Measurements from ENCODE around the gene CCDC198. TPM values are rescaled to one million over a fixed set of nuclear protein-coding genes. Genes with fewer than 3 reads are reported as not detected.

The CCDC198 gene
- total and polyA plus RNA-seq, 2 donors (not counting 3 experiments of a cell fraction or from before 2014, with no cell fraction given) = not detected

- H3K9ac ChIP-seq (replicated peaks; ENCODE audit: extremely low read depth, insufficient read depth, low read length) = no peak overlapping the region
- TF ChIP-seq JUN (IDR thresholded peaks at IDR 0.05; ENCODE audit: borderline replicate concordance, insufficient read depth, insufficient read length, low read depth) (no peak), GATA2 (IDR thresholded peaks at IDR 0.05; ENCODE audit: insufficient read depth, insufficient read length, low read depth, low read length) (no peak), EZH2 (IDR thresholded peaks at IDR 0.05; ENCODE audit: borderline replicate concordance, low read depth, low read length, severe bottlenecking) (no peak), POLR2A (IDR thresholded peaks at IDR 0.05; ENCODE audit: low read depth, low read length) (no peak), MYC (IDR thresholded peaks at IDR 0.05; ENCODE audit: low read depth, low read length) (no peak), POLR2AphosphoS5 (IDR thresholded peaks at IDR 0.05; ENCODE audit: insufficient read depth, low read depth, low read length) (no peak), MAX (IDR thresholded peaks at IDR 0.05; ENCODE audit: insufficient read depth, insufficient read length) (no peak), FOS (IDR thresholded peaks at IDR 0.05; ENCODE audit: borderline replicate concordance, insufficient read depth, low read length) (no peak), CTCF (IDR thresholded peaks at IDR 0.05; ENCODE audit: extremely low read depth in 1 of 2, insufficient read depth in 1 of 2, low read depth in 1 of 2, low read length in 2 of 2) (no peak)
- ChIA-PET CTCF (interaction anchor here (0.7 kb wide), 1 partner anchor 594 kb away, joined by 3 read pairs; no protein-coding TSS in a partner anchor), POLR2A (no interaction called here)
- BruUV-seq (replicated peaks) = no TSS peak
- H4K20me1 ChIP-seq (replicated peaks; ENCODE audit: control insufficient read depth, extremely low read depth, insufficient read depth, low read length) = no peaks in the 10 kb centered on the region
- H3K4me3 ChIP-seq (replicated peaks in 1 of 3; ENCODE audit: insufficient read depth in 1 of 3, low read depth in 1 of 3, low read length in 3 of 3) = no peak overlapping the region
- no peaks in the 10 kb centered on the region for H3K9me1 ChIP-seq (replicated peaks; ENCODE audit: control insufficient read depth, extremely low read depth, insufficient read depth, low read length)
- H3K79me2 ChIP-seq (ENCODE audit: control insufficient read depth, insufficient read depth, low read length) = no peaks in the 10 kb centered on the region
- no peaks in the 10 kb centered on the region for H3K4me1 ChIP-seq (ENCODE audit: control insufficient read depth, extremely low read depth, insufficient read depth, low read length)
- no peaks in the 10 kb centered on the region for H3K36me3 ChIP-seq (ENCODE audit: control insufficient read depth in 2 of 2, extremely low read depth in 1 of 2, insufficient read depth in 2 of 2, low read length in 2 of 2)
- FAIRE-seq = no peak
- no peaks in the 10 kb centered on the region for H3K9me3 ChIP-seq (replicated peaks; ENCODE audit: control insufficient read depth, insufficient read depth, low read length)
- intact Hi-C loops (cut with micrococcal nuclease) (no loop called here), dilution Hi-C loops (cut with MboI; ENCODE audit: extremely low pct_ligation_motif_present, low sequenced_read_pairs) (no loop called here)
- H2AFZ ChIP-seq (ENCODE audit: low read depth, low read length) = no peak overlapping the region
- H3K27me3 ChIP-seq (ENCODE audit: control insufficient read depth in 2 of 2, insufficient read depth in 2 of 2, low read length in 2 of 2) = no peaks in the 10 kb centered on the region
- no peak overlapping the region for H3K4me2 ChIP-seq (ENCODE audit: insufficient read depth, low read length)
- no peak overlapping the region for H3K27ac ChIP-seq (ENCODE audit: insufficient read depth, low read depth, low read length)
- no peak for DNase-seq (ENCODE audit: low read depth, low spot score)
These were observed 15.6 kb downstream of the CCDC198 start for GRCh38 chr14:57478050-57478449.
